Prostate gland (tissue), 2 donors: ENCODE measurements around the gene FUOM. TPM values are rescaled to one million over a fixed set of nuclear protein-coding genes. Genes with fewer than 3 reads are reported as not detected.

Source experiments
- DNase-seq: peaks from one replicate; pipeline ENCODE4 v3.0.0-alpha.2; 2019; ENCODE audit warnings: low spot score
- H3K27ac ChIP-seq, 2 donors: fragments of 200-600 bp; sonication (generic); 2 replicates each; pipeline ENCODE4 v1.5.1; 2017 to 2019
- H3K27me3 ChIP-seq: fragments of 200-600 bp; sonication (generic); replicated peaks from 2 replicates; pipeline ENCODE4 v1.5.1; 2019; ENCODE audit not compliant: insufficient read depth
- H3K36me3 ChIP-seq, 2 donors: fragments of 200-600 bp; sonication (generic); 1 replicate in 1 of 2; 2 replicates in 1 of 2; pipeline versions ENCODE4 v1.5.1 to v1.8.1; 2017 to 2019
- H3K4me1 ChIP-seq: fragments of 200-600 bp; sonication (generic); replicated peaks from 2 replicates; pipeline ENCODE4 v1.5.1; 2019
- H3K4me3 ChIP-seq, 2 donors: fragments of 200-600 bp; sonication (generic); 2 replicates each; pipeline ENCODE4 v1.5.1; 2017 to 2019
- H3K9me3 ChIP-seq: fragments of 200-600 bp; sonication (generic); 2 replicates; pipeline ENCODE4 v1.5.1; 2017
- POLR2A ChIP-seq: fragments of 450-650 bp; IDR thresholded peaks from one replicate; pipeline ENCODE4 v1.6.1; 2016; ENCODE audit warnings: antibody characterized with exemption, mild to moderate bottlenecking
- POLR2AphosphoS5 ChIP-seq: sonication (generic); formaldehyde crosslinking; IDR thresholded peaks from one replicate; pipeline ENCODE4 v1.6.1; 2017; ENCODE audit warnings: antibody characterized with exemption
- WGBS: methylation state at CpG from one replicate; pipeline ENCODE4 v1.1.5; 2018; 5-methylcytosine and 5-hydroxymethylcytosine counted together
- intact Hi-C: fragments of 100-400 bp; cut with DNase I; formaldehyde crosslinking; loops from one replicate; pipeline ENCODE4 v1.14.2; 2022
- total RNA-seq, 2 donors: library from RNA; depleted of rRNA; stranded (reverse); fragments of >200 nt; gene quantifications; one replicate each; pipeline ENCODE4 v1.1.0, GENCODE V29; 2016
- TF ChIP-seq, protein P1 (sequence below), 4 experiments: fragments of 200-600 bp in 2 of 4; fragments of 450-650 bp in 2 of 4; sonication (generic) in 2 of 4; IDR thresholded peaks; 1 replicate in 3 of 4; 2 replicates in 1 of 4; pipeline ENCODE4 v1.5.1; 2016 to 2019; ENCODE audit warnings: antibody characterized with exemption in 4 of 4, mild to moderate bottlenecking in 2 of 4, moderate library complexity in 2 of 4

FUOM gene
- total RNA-seq, 2 donors from 2014 or later, result 8.7 to 11.4 TPM

DNA sequence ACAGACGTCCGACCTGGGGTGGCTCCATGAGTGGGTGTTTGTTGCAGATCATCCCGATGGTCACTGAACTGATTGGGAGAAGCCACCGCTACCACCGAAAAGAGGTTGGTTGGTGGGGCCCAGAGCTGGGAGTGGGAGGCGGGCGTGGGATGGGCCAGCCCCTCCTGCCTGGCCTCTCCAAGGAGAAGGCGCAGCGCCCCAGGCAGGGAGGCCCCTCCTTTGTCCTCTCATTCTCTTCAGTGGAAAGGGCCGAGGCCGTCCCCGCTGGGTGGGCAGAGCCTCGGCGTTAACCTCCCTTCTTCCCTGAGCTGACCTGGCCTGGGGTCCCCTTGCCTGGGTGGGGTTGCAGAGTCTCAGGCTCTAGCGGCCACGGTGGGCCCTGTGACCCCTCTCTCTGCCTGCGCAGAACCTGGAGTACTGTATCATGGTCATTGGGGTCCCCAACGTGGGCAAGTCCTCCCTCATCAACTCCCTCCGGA, 41.3 kb upstream of the FUOM start:
- Histone ChIP-seq H3K4me1 (no peaks in the 10 kb centered on the region), H3K4me3 (no peak overlapping the region), H3K9me3 (no peaks in the 10 kb centered on the region), H3K27me3 (no peaks in the 10 kb centered on the region), H3K27ac (no peak overlapping the region), H3K36me3 (peaks cover 0 to 21% of the 10 kb centered on the region in 2 donors)
- DNase-seq, result no peak
- TF ChIP-seq POLR2AphosphoS5 (no peak), POLR2A (no peak)
- TF ChIP-seq, protein P1, sequence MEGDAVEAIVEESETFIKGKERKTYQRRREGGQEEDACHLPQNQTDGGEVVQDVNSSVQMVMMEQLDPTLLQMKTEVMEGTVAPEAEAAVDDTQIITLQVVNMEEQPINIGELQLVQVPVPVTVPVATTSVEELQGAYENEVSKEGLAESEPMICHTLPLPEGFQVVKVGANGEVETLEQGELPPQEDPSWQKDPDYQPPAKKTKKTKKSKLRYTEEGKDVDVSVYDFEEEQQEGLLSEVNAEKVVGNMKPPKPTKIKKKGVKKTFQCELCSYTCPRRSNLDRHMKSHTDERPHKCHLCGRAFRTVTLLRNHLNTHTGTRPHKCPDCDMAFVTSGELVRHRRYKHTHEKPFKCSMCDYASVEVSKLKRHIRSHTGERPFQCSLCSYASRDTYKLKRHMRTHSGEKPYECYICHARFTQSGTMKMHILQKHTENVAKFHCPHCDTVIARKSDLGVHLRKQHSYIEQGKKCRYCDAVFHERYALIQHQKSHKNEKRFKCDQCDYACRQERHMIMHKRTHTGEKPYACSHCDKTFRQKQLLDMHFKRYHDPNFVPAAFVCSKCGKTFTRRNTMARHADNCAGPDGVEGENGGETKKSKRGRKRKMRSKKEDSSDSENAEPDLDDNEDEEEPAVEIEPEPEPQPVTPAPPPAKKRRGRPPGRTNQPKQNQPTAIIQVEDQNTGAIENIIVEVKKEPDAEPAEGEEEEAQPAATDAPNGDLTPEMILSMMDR (IDR thresholded peaks at IDR 0.05), result no peak
- WGBS, result 94% methylated on average over 16 of the region's 19 CpGs
- intact Hi-C loops, result no loop called here

DNA sequence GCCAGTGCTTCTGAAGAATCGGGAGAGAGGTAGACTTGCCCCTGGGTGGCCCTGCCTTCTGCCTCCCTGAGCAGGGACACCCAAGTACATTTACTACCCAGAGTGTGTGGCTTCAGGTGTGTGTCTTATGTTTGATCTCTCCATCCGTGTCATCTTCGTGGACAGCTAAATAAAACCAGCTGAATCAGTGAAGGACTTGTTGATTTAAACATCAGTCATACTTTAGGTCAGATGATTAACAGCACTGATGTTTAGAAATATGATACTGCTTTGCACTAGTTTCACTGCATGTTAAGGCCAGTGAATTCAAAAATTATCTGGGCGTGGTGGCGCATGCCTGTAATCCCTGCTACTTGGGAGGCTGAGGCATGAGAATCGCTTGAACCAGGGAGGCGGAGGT, 40.1 kb upstream of the FUOM start:
- no peak for DNase-seq
- Histone ChIP-seq H3K4me3 (no peak overlapping the region), H3K4me1 (no peaks in the 10 kb centered on the region), H3K9me3 (no peaks in the 10 kb centered on the region), H3K36me3 (peaks cover 0 to 21% of the 10 kb centered on the region in 2 donors), H3K27ac (no peak overlapping the region), H3K27me3 (no peaks in the 10 kb centered on the region)
- TF ChIP-seq, protein P1 (IDR thresholded peaks at IDR 0.05), result no peak
- TF ChIP-seq POLR2AphosphoS5 (no peak), POLR2A (no peak)
- intact Hi-C loops, result no loop called here
- whole genome bisulfite sequencing, result 94% methylated on average over 7 of the region's 7 CpGs

DNA sequence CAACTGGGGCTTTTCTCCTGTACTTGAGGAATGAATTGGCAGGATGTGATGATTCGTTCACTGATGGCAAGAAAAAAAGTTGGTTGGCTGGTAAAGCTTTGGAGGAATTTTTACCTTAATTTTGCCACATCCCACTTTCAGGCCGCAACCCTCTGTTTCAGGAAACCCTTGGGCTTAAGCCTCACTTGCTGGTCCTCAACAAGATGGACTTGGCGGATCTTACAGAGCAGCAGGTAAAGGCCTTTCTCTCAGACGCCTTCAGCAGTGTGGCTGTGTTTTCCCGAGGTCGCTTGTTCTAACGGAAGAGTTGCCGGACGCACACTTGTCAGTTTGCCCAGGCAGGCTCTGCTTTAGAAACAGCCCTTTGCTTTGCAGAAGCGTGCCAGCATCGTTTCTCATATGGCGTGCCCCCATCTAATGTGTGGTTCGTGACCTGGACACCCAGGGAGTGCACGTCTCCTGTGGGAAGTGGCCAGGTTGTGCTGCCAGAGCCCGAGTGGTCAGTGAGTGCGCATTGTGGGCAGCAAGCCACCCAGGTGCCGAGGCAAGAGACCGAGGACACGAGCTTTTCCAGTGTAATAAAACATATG, 38.3 kb upstream of the FUOM start:
- TF ChIP-seq POLR2AphosphoS5, result no peak
- TF ChIP-seq, protein P1 (IDR thresholded peaks at IDR 0.05), result no peak
- TF ChIP-seq POLR2A, result no peak
- no peak for DNase-seq
- 91% methylated on average over 19 of the region's 19 CpGs for WGBS
- Histone ChIP-seq H3K9me3 (no peaks in the 10 kb centered on the region), H3K27me3 (no peaks in the 10 kb centered on the region), H3K4me3 (no peak overlapping the region), H3K4me1 (no peaks in the 10 kb centered on the region), H3K27ac (no peak overlapping the region), H3K36me3 (peaks cover 0 to 14% of the 10 kb centered on the region in 2 donors)
- intact Hi-C loops, result no loop called here

- no peaks in the 10 kb centered on the region for H3K4me1 ChIP-seq
- H3K4me3 ChIP-seq, result peak overlapping the region; percentile 80 to 97
- intact Hi-C loops, result loop anchor here (2.0 kb wide), 1 partner anchor 22 kb away; the partner anchor contains the start of gene ECHS1
- H3K36me3 ChIP-seq, result peaks cover 0 to 14% of the 10 kb centered on the region in 2 donors
- no peaks in the 10 kb centered on the region for H3K9me3 ChIP-seq
- no peak for DNase-seq
- TF ChIP-seq, protein P1 (IDR thresholded peaks at IDR 0.05), result no peak
- TF ChIP-seq POLR2AphosphoS5 (no peak), POLR2A (no peak)
- no peaks in the 10 kb centered on the region for H3K27me3 ChIP-seq
- 25% methylated on average over 21 of the region's 21 CpGs for WGBS
- H3K27ac ChIP-seq, result peak overlapping the region; percentile 64 to 78
Measured at GRCh38 chr10:133394801-133395221, 37.0 kb upstream of the FUOM start.

DNA sequence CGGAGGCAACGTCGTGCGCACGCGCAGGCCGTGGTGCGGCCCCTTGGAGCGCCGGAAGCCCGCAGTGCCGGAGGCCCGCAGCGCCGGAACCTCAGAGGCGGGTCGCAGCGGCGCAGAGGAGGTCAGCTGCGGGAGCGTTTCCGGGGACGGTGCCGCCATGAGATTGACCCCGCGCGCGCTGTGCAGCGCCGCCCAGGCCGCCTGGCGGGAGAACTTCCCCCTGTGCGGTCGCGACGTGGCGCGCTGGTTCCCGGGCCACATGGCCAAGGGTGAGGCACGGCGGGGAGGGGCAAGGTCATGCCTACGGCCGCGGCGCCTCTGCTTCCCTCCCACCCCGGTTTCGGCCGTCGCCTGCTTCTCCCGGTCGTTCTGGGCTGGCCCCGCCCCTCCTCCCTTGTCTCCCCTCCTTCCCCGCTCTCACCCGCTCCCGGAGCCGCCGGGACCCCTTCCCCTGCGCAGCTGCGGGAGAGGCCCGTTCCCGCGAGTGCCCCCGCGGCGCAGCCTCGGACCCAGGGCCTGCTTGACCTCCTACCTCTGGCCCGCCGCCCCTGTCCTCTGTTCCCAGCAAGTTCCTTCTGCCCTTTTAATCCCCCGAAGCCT, 36.3 kb upstream of the FUOM start, which contains the start of gene MTG1:
TSS of gene MTG1 (plus strand) at position 94 of the 600 bp plus-strand sequence. CDS start at position 158, 64 bp downstream.
- Histone ChIP-seq H3K27me3 (no peaks in the 10 kb centered on the region), H3K4me3 (peak within 1 kb of the TSS; percentile 80 to 97), H3K36me3 (peaks cover 0 to 9% of the 10 kb centered on the region in 2 donors), H3K9me3 (no peaks in the 10 kb centered on the region), H3K4me1 (no peaks in the 10 kb centered on the region), H3K27ac (peak within 1 kb of the TSS; percentile 64 to 78)
- intact Hi-C loops, result loop anchor here (2.0 kb wide), 1 partner anchor 21 kb away; the partner anchor contains the start of gene ECHS1
- TF ChIP-seq, protein P1 (IDR thresholded peaks at IDR 0.05), result peak in 2 of 4 experiments; percentile 44 to 52
- TF ChIP-seq POLR2A (peak; percentile 70), POLR2AphosphoS5 (peak; percentile 86)
- peak; percentile 89 for DNase-seq
- WGBS, result under 1% methylated on average over 50 of the region's 69 CpGs
